ENCODE results near the gene VRK1.

- no peak for TF ChIP-seq EZH2 (IDR thresholded peaks at IDR 0.05)
- no peak for TF ChIP-seq POLR2AphosphoS5 (IDR thresholded peaks at IDR 0.05; ENCODE audit: borderline replicate concordance, low read depth, low read length)
- TF ChIP-seq FOXP2 (optimal IDR thresholded peaks at IDR 0.05; ENCODE audit: control extremely low read depth, extremely low read length, insufficient read depth) = no peak
Observed at GRCh38 chr14:96848011-96848410, 50.8 kb downstream of the VRK1 start.

Data from SK-N-MC (cell line).